Stomach (tissue), 4 donors: ENCODE measurements around the gene AGRP.

Source experiments
- CTCF ChIP-seq, 7 experiments: fragments of 450-650 bp in 4 of 7; fragments of 200-600 bp in 3 of 7; sonication (generic) in 3 of 7; IDR thresholded peaks; one replicate each; pipeline ENCODE4 v1.5.1; 2016 to 2019; ENCODE audit warnings: antibody characterized with exemption in 7 of 7, control low read depth in 2 of 7, mild to moderate bottlenecking in 1 of 7
- EP300 ChIP-seq: sonication (generic); formaldehyde crosslinking; IDR thresholded peaks from one replicate; pipeline ENCODE4 v1.6.1; 2017; ENCODE audit warnings: antibody characterized with exemption
- POLR2A ChIP-seq, 4 donors: fragments of 450-650 bp; IDR thresholded peaks; one replicate each; pipeline ENCODE4 v1.6.1; 2016; ENCODE audit warnings: antibody characterized with exemption in 4 of 4, control low read depth in 2 of 4, mild to moderate bottlenecking in 1 of 4, moderate library complexity in 1 of 4
- POLR2AphosphoS5 ChIP-seq, 3 donors: sonication (generic); formaldehyde crosslinking; IDR thresholded peaks; one replicate each; pipeline ENCODE4 v1.6.1; 2016; ENCODE audit warnings: antibody characterized with exemption in 3 of 3

GRCh38 chr16:67459066-67459860 lies 24.1 kb downstream of the AGRP start:
- TF ChIP-seq POLR2A (IDR thresholded peaks at IDR 0.05), result no peak
- no peak for TF ChIP-seq CTCF (IDR thresholded peaks at IDR 0.05)
- peak; percentile 5 to 50 (median 11) for TF ChIP-seq POLR2AphosphoS5 (IDR thresholded peaks at IDR 0.05)
- no peak for TF ChIP-seq EP300
